ENCODE measurements around the gene NCOA7. TPM values are rescaled to one million over a fixed set of nuclear protein-coding genes. Genes with fewer than 3 reads are reported as not detected.

NCOA7 gene
- total and polyA plus RNA-seq, 10 of the 15 experiments (the other 5 are each of a cell fraction or from before 2014, with no cell fraction given) = 18.9 to 50.3 (median 34.2) TPM

DNA sequence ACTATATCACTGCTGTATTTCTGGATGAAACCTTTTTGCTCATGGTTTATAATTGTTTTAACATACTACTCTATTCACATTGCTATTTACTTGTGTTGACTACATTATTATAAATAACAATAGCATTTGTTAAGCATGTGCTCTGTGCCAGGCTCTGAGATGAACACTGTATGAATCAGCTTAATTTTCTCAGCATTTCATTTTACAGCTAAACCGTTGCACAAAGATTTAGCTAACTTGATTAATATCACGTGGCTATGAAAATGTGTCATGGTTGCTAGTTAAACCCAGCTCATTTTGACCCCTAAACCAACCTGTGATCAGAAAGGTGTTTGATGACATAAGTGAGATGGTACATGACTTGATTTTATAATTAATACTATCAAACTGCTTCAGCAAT lies 77.5 kb downstream of the NCOA7 start:
- DNase-seq (ENCODE audit: low read depth, low spot score) = no peak
- TF ChIP-seq BCL11A (IDR thresholded peaks at IDR 0.05; ENCODE audit: low read depth, low read length) = no peak
- TF ChIP-seq NFYA (IDR thresholded peaks at IDR 0.05; ENCODE audit: borderline replicate concordance, low read depth, low read length) = no peak
- no peak for TF ChIP-seq RFX5 (IDR thresholded peaks at IDR 0.05; ENCODE audit: low read depth, low read length)
- TF ChIP-seq IKZF1 (conservative IDR thresholded peaks at IDR 0.05) = no peak
- TF ChIP-seq ZNF687 (IDR thresholded peaks at IDR 0.05) = no peak
- TF ChIP-seq CHD1 (IDR thresholded peaks at IDR 0.05; ENCODE audit: low read depth, low read length) = no peak
- TF ChIP-seq ZBTB33 (IDR thresholded peaks at IDR 0.05) = no peak
- TF ChIP-seq TCF12 (IDR thresholded peaks at IDR 0.05; ENCODE audit: low read depth, low read length) = no peak
- no peak for TF ChIP-seq MEF2B (IDR thresholded peaks at IDR 0.05; ENCODE audit: partially characterized antibody, poor library complexity, severe bottlenecking)
- no peak for TF ChIP-seq FOXM1 (IDR thresholded peaks at IDR 0.05; ENCODE audit: low read depth, low read length)
- TF ChIP-seq, protein P1, sequence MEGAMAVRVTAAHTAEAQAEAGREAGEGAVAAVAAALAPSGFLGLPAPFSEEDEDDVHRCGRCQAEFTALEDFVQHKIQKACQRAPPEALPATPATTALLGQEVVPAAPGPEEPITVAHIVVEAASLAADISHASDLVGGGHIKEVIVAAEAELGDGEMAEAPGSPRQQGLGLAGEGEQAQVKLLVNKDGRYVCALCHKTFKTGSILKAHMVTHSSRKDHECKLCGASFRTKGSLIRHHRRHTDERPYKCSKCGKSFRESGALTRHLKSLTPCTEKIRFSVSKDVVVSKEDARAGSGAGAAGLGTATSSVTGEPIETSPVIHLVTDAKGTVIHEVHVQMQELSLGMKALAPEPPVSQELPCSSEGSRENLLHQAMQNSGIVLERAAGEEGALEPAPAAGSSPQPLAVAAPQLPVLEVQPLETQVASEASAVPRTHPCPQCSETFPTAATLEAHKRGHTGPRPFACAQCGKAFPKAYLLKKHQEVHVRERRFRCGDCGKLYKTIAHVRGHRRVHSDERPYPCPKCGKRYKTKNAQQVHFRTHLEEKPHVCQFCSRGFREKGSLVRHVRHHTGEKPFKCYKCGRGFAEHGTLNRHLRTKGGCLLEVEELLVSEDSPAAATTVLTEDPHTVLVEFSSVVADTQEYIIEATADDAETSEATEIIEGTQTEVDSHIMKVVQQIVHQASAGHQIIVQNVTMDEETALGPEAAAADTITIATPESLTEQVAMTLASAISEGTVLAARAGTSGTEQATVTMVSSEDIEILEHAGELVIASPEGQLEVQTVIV (IDR thresholded peaks at IDR 0.05; ENCODE audit: borderline replicate concordance, partially characterized antibody) = no peak
- Histone ChIP-seq H3K4me1 (ENCODE audit: control insufficient read depth, insufficient read depth, low read length) (no peaks in the 10 kb centered on the region), H3K9me3 (replicated peaks; ENCODE audit: control insufficient read depth, insufficient read depth, low read length) (no peaks in the 10 kb centered on the region), H3K27ac (ENCODE audit: control insufficient read depth, insufficient read depth) (no peak overlapping the region), H3K4me3 (no peak overlapping the region), H3K27me3 (replicated peaks in 1 of 2; ENCODE audit: control insufficient read depth in 2 of 2, insufficient read depth in 2 of 2, low read length in 1 of 2) (no peaks in the 10 kb centered on the region), H3K36me3 (ENCODE audit: control insufficient read depth in 2 of 2, insufficient read depth in 2 of 2, low read length in 1 of 2) (peaks cover 0 to 3% of the 10 kb centered on the region in 2 experiments; a peak in 2 of 4 replicates), H3K79me2 (ENCODE audit: control insufficient read depth, insufficient read depth, low read length) (no peaks in the 10 kb centered on the region), H3K9ac (ENCODE audit: control insufficient read depth, insufficient read depth, low read length) (no peak overlapping the region), H3K4me2 (ENCODE audit: control insufficient read depth, insufficient read depth) (no peak overlapping the region), H4K20me1 (ENCODE audit: control insufficient read depth, insufficient read depth) (no peaks in the 10 kb centered on the region), H2AFZ (ENCODE audit: control insufficient read depth, low read depth, low read length) (no peak overlapping the region)
- RAD21 ChIA-PET (ENCODE audit: unreplicated experiment) = no interaction called here
- BruUV-seq (replicated peaks) = no TSS peak
- CTCF ChIA-PET = interaction anchor here (1.0 to 1.4 kb wide), 3 partner anchors 35 to 75 kb away, joined by 3 to 4 read pairs (median 4); no protein-coding TSS in a partner anchor
- WGBS (ENCODE audit: insufficient coverage, insufficient replicate concordance, low lambda C conversion rate, missing lambda C conversion rate) = 96% methylated on average over 2 of the region's 2 CpGs
- intact Hi-C loops (cut with micrococcal nuclease; ENCODE audit: unreplicated experiment) = no loop called here
- in situ Hi-C loops (cut with MboI) = no loop called here
- no peak for ATAC-seq
- no peak for FAIRE-seq
- POLR2A ChIA-PET = no interaction called here
- SMC1A ChIA-PET (ENCODE audit: uncharacterized antibody, unreplicated experiment) = interaction anchor here (1.4 kb wide), 1 partner anchor 34 kb away, joined by 3 read pairs; no protein-coding TSS in a partner anchor

Data from GM12878 (cell line).